OCI-LY1 (cell line): ENCODE data around the gene RIN3.

Source experiments
- H2AFZ ChIP-seq: fragments of 200-600 bp; sonication (generic), shearing (Covaris generic); 2 replicates; pipeline ENCODE4 v1.6.0; 2014; ENCODE audit warnings: antibody characterized with exemption, mild to moderate bottlenecking, low read length
- H3F3A ChIP-seq: fragments of 200-600 bp; sonication (generic), shearing (Covaris generic); 2 replicates; pipeline ENCODE4 v1.6.0; 2014; ENCODE audit warnings: mild to moderate bottlenecking, antibody characterized with exemption, low read length, moderate library complexity; ENCODE audit not compliant: insufficient read depth
- H3K27ac ChIP-seq: fragments of 200-600 bp; sonication (generic); 2 replicates; pipeline ENCODE4 v1.5.1; 2014; ENCODE audit warnings: low read length, mixed run types, mild to moderate bottlenecking, low read depth; ENCODE audit not compliant: poor library complexity, severe bottlenecking
- H3K27me3 ChIP-seq: fragments of 200-600 bp; sonication (generic); 2 replicates; pipeline ENCODE4 v1.6.0; 2014; ENCODE audit warnings: antibody characterized with exemption, mild to moderate bottlenecking, low read length, moderate library complexity; ENCODE audit not compliant: insufficient read depth
- H3K36me3 ChIP-seq: fragments of 200-600 bp; sonication (generic); 2 replicates; pipeline ENCODE4 v1.6.1; 2014; ENCODE audit warnings: mild to moderate bottlenecking, antibody characterized with exemption, low read length, moderate library complexity, mixed read lengths; ENCODE audit not compliant: insufficient read depth
- H3K4me1 ChIP-seq: fragments of 200-600 bp; sonication (generic); 2 replicates; pipeline ENCODE4 v1.5.1; 2014; ENCODE audit warnings: mild to moderate bottlenecking, low read length, moderate library complexity; ENCODE audit not compliant: insufficient read depth, severe bottlenecking
- H3K4me2 ChIP-seq: fragments of 200-600 bp; sonication (generic), shearing (Covaris generic); 2 replicates; pipeline ENCODE4 v1.6.1; 2014; ENCODE audit warnings: low read length
- H3K4me3 ChIP-seq: fragments of 200-600 bp; sonication (generic); 2 replicates; pipeline ENCODE4 v1.5.1; 2014; ENCODE audit warnings: low read length, low read depth, mild to moderate bottlenecking, mixed read lengths; ENCODE audit not compliant: poor library complexity, severe bottlenecking
- H3K79me2 ChIP-seq: fragments of 200-600 bp; shearing (Covaris generic); 2 replicates; pipeline ENCODE4 v1.6.1; 2016; ENCODE audit warnings: mixed run types, low read length, mixed read lengths; ENCODE audit not compliant: insufficient read depth
- H3K9ac ChIP-seq: fragments of 200-600 bp; sonication (generic), shearing (Covaris generic); 2 replicates; pipeline ENCODE4 v1.6.1; 2014; ENCODE audit warnings: mild to moderate bottlenecking, low read length, mixed read lengths
- H3K9me2 ChIP-seq: fragments of 200-600 bp; sonication (generic), shearing (Covaris generic); 2 replicates; pipeline ENCODE4 v1.6.1; 2014; ENCODE audit warnings: low read depth, mild to moderate bottlenecking, low read length, mixed read lengths
- H3K9me3 ChIP-seq: fragments of 200-600 bp; shearing (Covaris generic); 2 replicates; pipeline ENCODE4 v1.6.1; 2014; ENCODE audit warnings: low read length, mixed read lengths
- H4K20me1 ChIP-seq: fragments of 200-600 bp; sonication (generic), shearing (Covaris generic); 2 replicates; pipeline ENCODE4 v1.6.0; 2016; ENCODE audit warnings: mild to moderate bottlenecking, low read length; ENCODE audit not compliant: insufficient read depth
- CTCF ChIP-seq: fragments of 200-600 bp; sonication (generic), shearing (Covaris generic); IDR thresholded peaks from 2 replicates; pipeline ENCODE4 v1.5.1; 2017; ENCODE audit warnings: mild to moderate bottlenecking, antibody characterized with exemption, low read length, moderate library complexity, mixed read lengths
- EZH2 ChIP-seq: fragments of 200-600 bp; sonication (generic), shearing (Covaris generic); IDR thresholded peaks from 2 replicates; pipeline ENCODE4 v1.8.0; 2017; ENCODE audit warnings: borderline replicate concordance, mixed run types, mild to moderate bottlenecking, antibody characterized with exemption, low read length, moderate library complexity, mixed read lengths

RIN3 gene

DNA sequence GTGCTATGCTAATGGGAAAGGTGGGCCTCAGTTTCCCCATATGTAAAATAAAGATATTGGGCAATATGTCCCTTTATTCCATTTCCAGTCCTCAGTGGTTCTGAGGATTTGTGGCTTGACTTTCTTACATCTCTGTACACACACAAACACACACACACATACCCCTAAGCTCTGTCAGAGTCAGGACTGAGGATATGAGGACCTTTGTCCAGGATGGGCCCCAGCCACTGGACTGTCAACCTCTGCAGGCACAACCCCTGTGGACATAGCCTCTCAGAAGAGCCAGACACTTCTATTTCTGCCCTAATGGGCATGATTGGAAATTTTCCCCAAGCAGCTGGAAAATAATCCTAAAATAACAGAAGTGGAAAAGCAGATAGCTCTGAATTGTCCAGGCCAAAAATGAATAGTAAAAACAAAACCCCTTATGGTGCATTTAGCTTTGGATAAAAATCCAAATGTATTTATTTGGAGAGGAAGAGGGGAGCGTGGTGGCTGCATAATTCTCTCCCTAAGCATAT, 50.2 kb downstream of the RIN3 start:
- Histone ChIP-seq H3F3A (no peaks in the 10 kb centered on the region), H3K9me3 (no peaks in the 10 kb centered on the region), H3K4me3 (no peak overlapping the region), H3K9me2 (no peaks in the 10 kb centered on the region), H2AFZ (no peak overlapping the region), H4K20me1 (no peaks in the 10 kb centered on the region), H3K27me3 (0 out of 2 replicates have a peak, but pooled peaks cover 6% of the 10 kb centered on the region), H3K79me2 (no peaks in the 10 kb centered on the region), H3K4me2 (no peak overlapping the region), H3K27ac (no peak overlapping the region), H3K36me3 (no peaks in the 10 kb centered on the region), H3K9ac (no peak overlapping the region), H3K4me1 (no peaks in the 10 kb centered on the region)
- TF ChIP-seq EZH2, result no peak
- TF ChIP-seq CTCF, result no peak

DNA sequence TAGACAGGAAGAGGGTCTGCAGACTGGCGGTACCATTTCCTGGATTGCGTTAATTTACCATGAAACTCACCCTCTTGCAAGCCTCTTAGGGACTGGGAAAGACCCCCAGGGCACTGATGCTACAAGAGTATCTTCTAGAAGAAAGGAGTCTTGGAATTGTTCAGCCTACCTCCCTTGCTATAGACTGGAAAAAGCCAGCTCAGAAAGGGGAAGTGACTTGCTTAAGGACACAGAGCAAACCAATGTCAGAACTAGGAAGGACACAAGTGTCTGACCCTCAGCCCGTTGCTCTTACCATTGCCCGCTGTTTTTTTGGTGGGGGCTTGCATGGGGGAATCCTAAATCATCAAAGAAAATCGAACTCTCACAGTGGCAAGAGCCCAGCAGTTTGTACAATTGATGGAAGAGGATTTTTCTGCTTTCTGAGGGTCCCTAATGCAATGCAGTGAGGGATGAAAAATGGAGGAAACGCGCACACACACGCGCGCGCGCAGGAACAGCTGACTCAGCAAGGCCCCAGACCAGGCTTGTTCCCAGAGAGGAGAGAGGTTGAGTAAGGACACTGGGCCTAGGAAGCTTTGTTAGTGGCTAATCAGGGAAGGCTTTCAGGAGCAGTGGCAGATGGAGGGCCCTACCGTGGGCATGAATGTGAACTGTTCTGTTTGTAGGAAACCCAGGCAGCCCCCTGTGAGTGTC, 50.9 kb downstream of the RIN3 start:
- Histone ChIP-seq H3F3A (no peaks in the 10 kb centered on the region), H3K4me2 (no peak overlapping the region), H3K4me1 (no peaks in the 10 kb centered on the region), H2AFZ (no peak overlapping the region), H3K27me3 (0 out of 2 replicates have a peak, but pooled peaks cover 6% of the 10 kb centered on the region), H3K27ac (no peak overlapping the region), H3K4me3 (no peak overlapping the region), H3K36me3 (no peaks in the 10 kb centered on the region), H3K79me2 (no peaks in the 10 kb centered on the region), H3K9me3 (no peaks in the 10 kb centered on the region), H4K20me1 (no peaks in the 10 kb centered on the region), H3K9me2 (no peaks in the 10 kb centered on the region), H3K9ac (no peak overlapping the region)
- no peak for TF ChIP-seq EZH2
- no peak for TF ChIP-seq CTCF

- Histone ChIP-seq H3F3A (no peaks in the 10 kb centered on the region), H3K79me2 (no peaks in the 10 kb centered on the region), H3K4me2 (no peak overlapping the region), H3K27ac (no peak overlapping the region), H2AFZ (no peak overlapping the region), H3K27me3 (0 out of 2 replicates have a peak, but pooled peaks cover 6% of the 10 kb centered on the region), H3K9ac (no peak overlapping the region), H3K4me1 (no peaks in the 10 kb centered on the region), H3K36me3 (no peaks in the 10 kb centered on the region), H3K9me3 (no peaks in the 10 kb centered on the region), H3K9me2 (no peaks in the 10 kb centered on the region), H3K4me3 (no peak overlapping the region), H4K20me1 (no peaks in the 10 kb centered on the region)
- TF ChIP-seq CTCF (no peak), EZH2 (no peak)
These were observed 51.6 kb downstream of the RIN3 start for GRCh38 chr14:92565040-92565717.
